ENCODE results near the gene TXNL4B.
"Not testable (repeated sequence)": the region's sequence is repeated elsewhere in the genome, so short reads cannot be mapped to it uniquely, and the experiment has no call there.

GRCh38 chr16:72054254-72054847, 39.1 kb downstream of the TXNL4B start, which contains the start of gene HP:
- not testable (repeated sequence) for TF ChIP-seq CTCF (conservative IDR thresholded peaks at IDR 0.05); ZFX (IDR thresholded peaks at IDR 0.05)

Data from C4-2B (cell line).